GM12878 (cell line): Measurements from ENCODE around the gene PDCD2.

Source experiments
- ATF2 ChIP-seq: IDR thresholded peaks from 2 replicates; pipeline ENCODE4 v1.6.1; 2012; ENCODE audit warnings: low read length, inconsistent platforms
- CREB1 ChIP-seq: IDR thresholded peaks from 2 replicates; pipeline ENCODE4 v1.6.1; 2012; ENCODE audit warnings: low read depth, mild to moderate bottlenecking, inconsistent platforms
- CTCF ChIP-seq, 3 experiments: IDR thresholded peaks in 2 of 3; conservative IDR thresholded peaks in 1 of 3; 2 replicates each; pipeline ENCODE4 v1.5.1; 2011; ENCODE audit warnings: low read depth in 3 of 3, low read length in 3 of 3, mild to moderate bottlenecking in 3 of 3, control low read depth in 2 of 3, moderate library complexity in 2 of 3, inconsistent platforms in 1 of 3, mixed read lengths in 1 of 3; ENCODE audit not compliant: control insufficient read depth in 2 of 3, insufficient read depth in 1 of 3; ENCODE audit errors: extremely low read depth in 1 of 3
- DPF2 ChIP-seq: fragments of 450-650 bp; IDR thresholded peaks from 2 replicates; pipeline ENCODE4 v1.6.1; 2017; ENCODE audit warnings: mild to moderate bottlenecking
- NFYB ChIP-seq: IDR thresholded peaks from 2 replicates; pipeline ENCODE4 v1.6.1; 2011; ENCODE audit warnings: low read depth, mild to moderate bottlenecking, low read length, improper control_type of control experiment, moderate library complexity; ENCODE audit not compliant: insufficient read depth
- SPI1 ChIP-seq: IDR thresholded peaks from 2 replicates; pipeline ENCODE4 v1.6.1; 2011; ENCODE audit warnings: low read depth, mild to moderate bottlenecking, low read length, moderate library complexity, borderline replicate concordance; ENCODE audit not compliant: insufficient read depth
- ZBTB33 ChIP-seq: fragments of 450-650 bp; IDR thresholded peaks from 2 replicates; pipeline ENCODE4 v1.6.1; 2017; ENCODE audit warnings: mild to moderate bottlenecking

GRCh38 chr6:170535004-170535403 lies 49.4 kb downstream of the PDCD2 start:
- TF ChIP-seq SPI1, result no peak
- TF ChIP-seq DPF2, result no peak
- TF ChIP-seq CTCF (IDR thresholded peaks at IDR 0.05 in 2 of 3, conservative IDR thresholded peaks at IDR 0.05 in 1 of 3; ENCODE audit: control insufficient read depth in 2 of 3, extremely low read depth in 1 of 3, insufficient read depth in 1 of 3, low read depth in 3 of 3, low read length in 3 of 3), result no peak
- TF ChIP-seq ATF2, result no peak
- TF ChIP-seq CREB1, result no peak
- TF ChIP-seq NFYB, result no peak
- TF ChIP-seq ZBTB33, result no peak
